ENCODE measurements around the gene RSPRY1.

DNA sequence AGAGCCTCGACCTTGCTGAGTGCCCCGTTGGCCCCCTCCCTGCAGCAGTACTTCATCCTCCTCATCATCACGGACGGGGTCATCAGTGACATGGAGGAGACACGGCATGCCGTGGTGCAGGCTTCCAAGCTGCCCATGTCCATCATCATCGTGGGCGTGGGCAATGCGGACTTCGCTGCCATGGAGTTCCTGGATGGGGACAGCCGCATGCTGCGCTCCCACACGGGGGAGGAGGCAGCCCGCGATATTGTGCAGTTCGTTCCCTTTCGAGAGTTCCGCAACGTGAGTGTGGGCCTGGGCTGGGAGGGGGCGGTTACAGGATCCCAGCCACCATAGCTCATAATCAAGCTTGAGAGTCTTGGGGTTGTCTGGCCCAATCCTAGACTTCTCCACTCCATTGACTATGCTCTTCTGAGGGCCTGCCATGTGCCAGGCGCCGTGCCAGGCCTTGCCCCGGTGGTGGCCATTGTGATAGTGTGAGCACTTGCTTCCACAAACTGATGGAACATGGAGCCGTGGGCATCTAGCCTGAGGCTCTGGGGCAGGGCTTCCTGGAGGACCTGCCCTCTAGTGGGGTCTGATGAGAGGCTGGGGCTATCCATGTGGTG lies 40.0 kb upstream of the RSPRY1 start:
- TF ChIP-seq, protein P1, sequence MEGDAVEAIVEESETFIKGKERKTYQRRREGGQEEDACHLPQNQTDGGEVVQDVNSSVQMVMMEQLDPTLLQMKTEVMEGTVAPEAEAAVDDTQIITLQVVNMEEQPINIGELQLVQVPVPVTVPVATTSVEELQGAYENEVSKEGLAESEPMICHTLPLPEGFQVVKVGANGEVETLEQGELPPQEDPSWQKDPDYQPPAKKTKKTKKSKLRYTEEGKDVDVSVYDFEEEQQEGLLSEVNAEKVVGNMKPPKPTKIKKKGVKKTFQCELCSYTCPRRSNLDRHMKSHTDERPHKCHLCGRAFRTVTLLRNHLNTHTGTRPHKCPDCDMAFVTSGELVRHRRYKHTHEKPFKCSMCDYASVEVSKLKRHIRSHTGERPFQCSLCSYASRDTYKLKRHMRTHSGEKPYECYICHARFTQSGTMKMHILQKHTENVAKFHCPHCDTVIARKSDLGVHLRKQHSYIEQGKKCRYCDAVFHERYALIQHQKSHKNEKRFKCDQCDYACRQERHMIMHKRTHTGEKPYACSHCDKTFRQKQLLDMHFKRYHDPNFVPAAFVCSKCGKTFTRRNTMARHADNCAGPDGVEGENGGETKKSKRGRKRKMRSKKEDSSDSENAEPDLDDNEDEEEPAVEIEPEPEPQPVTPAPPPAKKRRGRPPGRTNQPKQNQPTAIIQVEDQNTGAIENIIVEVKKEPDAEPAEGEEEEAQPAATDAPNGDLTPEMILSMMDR (IDR thresholded peaks at IDR 0.05; ENCODE audit: insufficient read depth, low read depth, low read length) = no peak
- no peak for TF ChIP-seq EZH2 (IDR thresholded peaks at IDR 0.05; ENCODE audit: insufficient read depth, low read length)
